Ovary (tissue), 3 donors: ENCODE measurements around the gene TM9SF4.

Experiments used
- CTCF ChIP-seq, 3 donors: fragments of 450-650 bp in 2 of 3; fragments of 200-600 bp in 1 of 3; IDR thresholded peaks; one replicate each; pipeline versions ENCODE4 v1.5.1 to v1.8.0; 2016 to 2022; ENCODE audit warnings: antibody characterized with exemption in 3 of 3, mild to moderate bottlenecking in 1 of 3
- EP300 ChIP-seq: sonication (generic); formaldehyde crosslinking; IDR thresholded peaks from one replicate; pipeline ENCODE4 v1.6.1; 2017; ENCODE audit warnings: antibody characterized with exemption
- POLR2A ChIP-seq: fragments of 450-650 bp; IDR thresholded peaks from one replicate; pipeline ENCODE4 v1.6.1; 2017; ENCODE audit warnings: antibody characterized with exemption, mild to moderate bottlenecking, moderate library complexity
- donor health status: DM: no; HTN: no; CAD: no.

- TF ChIP-seq POLR2A = no peak
- no peak for TF ChIP-seq CTCF (IDR thresholded peaks at IDR 0.05)
- TF ChIP-seq EP300 = no peak
Measured at GRCh38 chr20:32138921-32139320, 29.4 kb downstream of the TM9SF4 start.
